Skeletal muscle tissue (tissue), 4 donors: ENCODE data around the gene SOCS6. TPM values are rescaled to one million over a fixed set of nuclear protein-coding genes. Genes with fewer than 3 reads are reported as not detected.

Experiments used
- H3K27ac ChIP-seq: one replicate; pipeline ENCODE4 v1.7.0; 2013; ENCODE audit warnings: mild to moderate bottlenecking, low read depth, low read length, inconsistent platforms
- H3K27me3 ChIP-seq, 3 donors: one replicate each; pipeline ENCODE4 v1.7.0; 2013; ENCODE audit warnings: low read length in 3 of 3; ENCODE audit not compliant: control insufficient read depth in 3 of 3, insufficient read depth in 3 of 3
- H3K36me3 ChIP-seq, 3 donors: one replicate each; pipeline ENCODE4 v1.7.0; 2013; ENCODE audit warnings: low read length in 3 of 3; ENCODE audit not compliant: control insufficient read depth in 3 of 3, insufficient read depth in 3 of 3
- H3K4me1 ChIP-seq, 3 donors: one replicate each; pipeline ENCODE4 v1.7.0; 2013; ENCODE audit warnings: low read length in 3 of 3, mild to moderate bottlenecking in 3 of 3; ENCODE audit not compliant: control insufficient read depth in 3 of 3, insufficient read depth in 3 of 3
- H3K4me3 ChIP-seq, 3 donors: one replicate each; pipeline ENCODE4 v1.7.0; 2013; ENCODE audit warnings: low read length in 3 of 3
- H3K9ac ChIP-seq, 3 donors: one replicate each; pipeline ENCODE4 v1.7.0; 2013; ENCODE audit warnings: low read length in 3 of 3, mild to moderate bottlenecking in 3 of 3, moderate library complexity in 2 of 3, low read depth in 1 of 3
- H3K9me3 ChIP-seq, 3 donors: one replicate each; pipeline ENCODE4 v1.7.0; 2013; ENCODE audit warnings: low read length in 3 of 3; ENCODE audit not compliant: control insufficient read depth in 3 of 3
- total RNA-seq: library from RNA; depleted of rRNA; stranded (reverse); fragments of >200 nt; gene quantifications from one replicate; pipeline ENCODE4 v1.2.3, GENCODE V29; 2014
- donor health status: Osteomylitis.

The SOCS6 gene
- total RNA-seq, 1 donor from 2014 or later, result 17.7 TPM

DNA sequence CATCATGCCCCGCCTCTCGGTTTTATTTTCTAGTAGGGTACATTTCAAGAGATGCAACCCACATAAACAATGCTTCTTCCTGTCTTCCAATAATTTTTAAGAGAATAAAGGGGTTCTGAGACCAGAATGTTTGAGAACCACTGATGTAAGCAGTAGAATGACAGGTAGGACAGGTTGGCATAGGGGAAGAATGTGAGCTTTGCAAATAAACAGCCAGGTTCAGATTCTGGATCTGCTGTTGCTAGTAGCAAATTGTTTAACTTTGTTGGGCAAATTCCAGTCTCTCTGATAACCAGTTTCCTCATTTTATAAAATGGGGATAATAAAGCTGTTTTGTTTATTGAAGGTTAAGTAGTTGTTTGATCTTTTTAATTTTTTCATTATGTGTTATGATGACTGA is 32.8 kb downstream of the SOCS6 start:
- Histone ChIP-seq H3K27ac (no peak overlapping the region), H3K4me3 (no peak overlapping the region), H3K4me1 (peaks cover 0 to 3% (median 0%) of the 10 kb centered on the region in 3 donors), H3K36me3 (peaks cover 12 to 17% (median 15%) of the 10 kb centered on the region in 3 donors), H3K27me3 (no peaks in the 10 kb centered on the region), H3K9ac (no peak overlapping the region), H3K9me3 (no peaks in the 10 kb centered on the region)

GRCh38 chr18:70322385-70322784 is 33.5 kb downstream of the SOCS6 start:
- Histone ChIP-seq H3K9ac (no peak overlapping the region), H3K9me3 (no peaks in the 10 kb centered on the region), H3K4me3 (no peak overlapping the region), H3K4me1 (peaks cover 0 to 3% (median 0%) of the 10 kb centered on the region in 3 donors), H3K27ac (no peak overlapping the region), H3K27me3 (no peaks in the 10 kb centered on the region), H3K36me3 (peaks cover 12 to 17% (median 15%) of the 10 kb centered on the region in 3 donors)

GRCh38 chr18:70322928-70323327 is 34.1 kb downstream of the SOCS6 start:
- Histone ChIP-seq H3K27me3 (no peaks in the 10 kb centered on the region), H3K9me3 (no peaks in the 10 kb centered on the region)

GRCh38 chr18:70324897-70325296 is 36.1 kb downstream of the SOCS6 start:
- H3K36me3 ChIP-seq, result peaks cover 12 to 17% (median 15%) of the 10 kb centered on the region in 3 donors
- peaks cover 0 to 3% (median 0%) of the 10 kb centered on the region in 3 donors for H3K4me1 ChIP-seq
- H3K27me3 ChIP-seq, result no peaks in the 10 kb centered on the region
- no peak overlapping the region for H3K27ac ChIP-seq
- no peak overlapping the region for H3K9ac ChIP-seq
- no peaks in the 10 kb centered on the region for H3K9me3 ChIP-seq
- no peak overlapping the region for H3K4me3 ChIP-seq

More at GRCh38 chr18:70322928-70323327, 34.1 kb downstream of the SOCS6 start:
- Histone ChIP-seq H3K27ac (no peak overlapping the region), H3K9ac (no peak overlapping the region), H3K4me3 (no peak overlapping the region), H3K4me1 (peaks cover 0 to 3% (median 0%) of the 10 kb centered on the region in 3 donors), H3K36me3 (peaks cover 12 to 17% (median 15%) of the 10 kb centered on the region in 3 donors)

DNA sequence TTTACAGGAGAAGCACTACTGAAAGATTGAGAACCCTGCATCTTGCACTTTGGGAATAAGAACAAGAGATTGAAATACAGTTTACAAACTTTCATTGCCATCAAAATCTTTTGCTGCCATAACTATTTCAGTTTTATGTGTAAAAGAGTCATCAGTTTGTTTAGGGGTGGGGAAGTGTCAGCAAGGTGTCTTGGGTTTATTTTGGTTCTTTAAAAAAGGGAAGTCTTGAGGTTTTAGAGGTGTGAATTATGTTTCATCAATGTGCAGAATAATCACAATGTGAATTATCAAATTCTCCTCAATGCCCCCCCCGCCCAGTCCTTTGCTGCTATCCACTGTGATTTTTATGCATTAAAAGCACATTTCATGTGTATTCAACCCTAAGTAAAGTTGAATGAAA is 37.4 kb downstream of the SOCS6 start:
- Histone ChIP-seq H3K9ac (no peak overlapping the region), H3K4me3 (no peak overlapping the region), H3K27me3 (no peaks in the 10 kb centered on the region), H3K4me1 (peaks cover 0 to 3% (median 0%) of the 10 kb centered on the region in 3 donors), H3K9me3 (no peaks in the 10 kb centered on the region), H3K36me3 (peaks cover 12 to 17% (median 15%) of the 10 kb centered on the region in 3 donors), H3K27ac (no peak overlapping the region)

- H3K4me1 ChIP-seq, result no peaks in the 10 kb centered on the region
- H3K9me3 ChIP-seq, result no peaks in the 10 kb centered on the region
- no peak overlapping the region for H3K4me3 ChIP-seq
- peaks cover 12 to 17% (median 15%) of the 10 kb centered on the region in 3 donors for H3K36me3 ChIP-seq
- no peak overlapping the region for H3K27ac ChIP-seq
- no peaks in the 10 kb centered on the region for H3K27me3 ChIP-seq
- H3K9ac ChIP-seq, result no peak overlapping the region
Observed at GRCh38 chr18:70328169-70328568, 39.3 kb downstream of the SOCS6 start.

GRCh38 chr18:70329071-70329470 is 40.2 kb downstream of the SOCS6 start:
- H3K27me3 ChIP-seq, result no peaks in the 10 kb centered on the region
- no peak overlapping the region for H3K27ac ChIP-seq
- H3K4me1 ChIP-seq, result peaks cover 3 to 5% (median 4%) of the 10 kb centered on the region in 3 donors
- H3K9me3 ChIP-seq, result no peaks in the 10 kb centered on the region
- H3K9ac ChIP-seq, result no peak overlapping the region
- peaks cover 12 to 17% (median 15%) of the 10 kb centered on the region in 3 donors for H3K36me3 ChIP-seq
- peak overlapping the region in 1 of 3 donors; percentile 27 for H3K4me3 ChIP-seq

GRCh38 chr18:70330887-70331286 is 42.0 kb downstream of the SOCS6 start:
- H3K36me3 ChIP-seq, result peaks cover 0 to 4% (median 2%) of the 10 kb centered on the region in 3 donors
- H3K4me1 ChIP-seq, result peaks cover 3 to 6% (median 5%) of the 10 kb centered on the region in 3 donors
- H3K4me3 ChIP-seq, result no peak overlapping the region
- H3K27me3 ChIP-seq, result no peaks in the 10 kb centered on the region
- no peak overlapping the region for H3K9ac ChIP-seq
- no peak overlapping the region for H3K27ac ChIP-seq
- peaks cover 0 to 2% (median 0%) of the 10 kb centered on the region in 3 donors for H3K9me3 ChIP-seq

DNA sequence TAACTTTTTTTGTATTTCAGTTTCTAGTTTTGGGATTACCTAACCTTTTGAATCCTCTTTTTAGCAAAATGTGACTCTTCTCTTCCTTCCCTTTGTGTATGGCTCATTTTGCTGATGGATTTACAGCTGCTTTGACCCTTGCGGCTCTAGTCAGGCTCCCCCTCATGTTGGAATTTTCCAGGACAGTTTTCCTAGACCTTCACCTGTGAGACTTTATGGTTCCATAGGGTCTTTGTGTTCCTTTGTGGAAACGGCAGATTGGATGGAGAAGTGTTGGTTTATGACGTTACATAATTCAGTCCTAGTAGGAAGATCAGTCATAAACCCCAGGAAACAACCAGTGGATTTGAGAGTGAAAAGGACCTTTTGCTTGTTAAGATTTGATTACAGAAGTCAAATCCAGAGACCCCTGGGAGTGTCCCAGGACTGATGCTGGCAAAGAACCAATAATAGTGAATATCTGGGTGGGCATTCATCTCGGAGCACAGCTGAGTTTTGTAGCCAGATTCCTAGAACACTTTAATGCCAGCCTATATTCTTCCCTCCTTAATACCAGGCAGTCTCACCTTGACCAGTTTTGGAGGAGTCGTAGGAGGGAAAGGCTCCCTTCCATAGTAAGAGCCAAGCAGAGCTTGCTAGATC is 42.7 kb downstream of the SOCS6 start:
- Histone ChIP-seq H3K9ac (no peak overlapping the region), H3K9me3 (peaks cover 0 to 2% (median 0%) of the 10 kb centered on the region in 3 donors), H3K27me3 (no peaks in the 10 kb centered on the region), H3K4me1 (peaks cover 4 to 10% (median 5%) of the 10 kb centered on the region in 3 donors), H3K36me3 (peaks cover 0 to 3% (median 0%) of the 10 kb centered on the region in 3 donors), H3K4me3 (no peak overlapping the region), H3K27ac (no peak overlapping the region)

- H3K9me3 ChIP-seq, result peaks cover 0 to 2% (median 0%) of the 10 kb centered on the region in 3 donors
- H3K36me3 ChIP-seq, result peaks cover 0 to 3% (median 0%) of the 10 kb centered on the region in 3 donors
- H3K4me1 ChIP-seq, result peaks cover 7 to 12% (median 9%) of the 10 kb centered on the region in 3 donors
- no peak overlapping the region for H3K27ac ChIP-seq
- H3K4me3 ChIP-seq, result no peak overlapping the region
- no peak overlapping the region for H3K9ac ChIP-seq
- H3K27me3 ChIP-seq, result no peaks in the 10 kb centered on the region
Observed at GRCh38 chr18:70332694-70333093, 43.8 kb downstream of the SOCS6 start.
